Measurements from ENCODE around the gene CNPY4.

- TF ChIP-seq CTCF (IDR thresholded peaks at IDR 0.05) = no peak
- no peak for TF ChIP-seq EZH2 (IDR thresholded peaks at IDR 0.05; ENCODE audit: borderline replicate concordance, insufficient read depth, low read depth, low read length, poor library complexity, severe bottlenecking)
These were observed 51.8 kb downstream of the CNPY4 start for GRCh38 chr7:100171087-100171681.

All from B cell (primary cell).